Common myeloid progenitor, CD34-positive (primary cell): ENCODE results near the gene MAG.

Experiments
- CTCF ChIA-PET: fragments of 350-600 bp; sonication (Branson Sonifier 250); formaldehyde crosslinking; loops from one replicate; lab custom pipeline; 2021; ENCODE audit warnings: antibody characterized with exemption; lab: Charles Lee
- POLR2A ChIA-PET: fragments of 350-600 bp; sonication (Branson Sonifier 250); formaldehyde crosslinking; loops from one replicate; lab custom pipeline; 2021; ENCODE audit warnings: antibody characterized with exemption; lab: Charles Lee
- DNase-seq, 3 donors: peaks; one replicate each; pipeline versions ENCODE4 v3.0.0 to v3.0.0-alpha.2; 2013
- H3K27ac ChIP-seq, 2 experiments: 1 replicate in 1 of 2; 2 replicates in 1 of 2; pipeline ENCODE4 v1.7.0; 2013; ENCODE audit warnings: inconsistent platforms in 2 of 2, low read length in 2 of 2, mild to moderate bottlenecking in 2 of 2, low read depth in 1 of 2, moderate library complexity in 1 of 2; ENCODE audit not compliant: severe bottlenecking in 2 of 2, insufficient read depth in 1 of 2, poor library complexity in 1 of 2
- H3K27me3 ChIP-seq, 5 experiments: replicated peaks in 2 of 5; 1 replicate in 3 of 5; 2 replicates in 2 of 5; pipeline versions ENCODE4 v1.6.1 to v1.7.0; 2013; ENCODE audit warnings: low read length in 4 of 5, mild to moderate bottlenecking in 2 of 5, moderate library complexity in 2 of 5, inconsistent platforms in 1 of 5; ENCODE audit not compliant: insufficient read depth in 5 of 5, control insufficient read depth in 4 of 5
- H3K36me3 ChIP-seq, 4 experiments: 1 replicate in 2 of 4; 2 replicates in 2 of 4; pipeline versions ENCODE4 v1.6.1 to v1.7.0; 2013; ENCODE audit warnings: low read length in 3 of 4, control low read depth in 1 of 4, mild to moderate bottlenecking in 1 of 4; ENCODE audit not compliant: control insufficient read depth in 4 of 4, insufficient read depth in 4 of 4
- H3K4me1 ChIP-seq, 4 experiments: 1 replicate in 3 of 4; 2 replicates in 1 of 4; pipeline versions ENCODE4 v1.6.1 to v1.7.1; 2013; ENCODE audit warnings: low read length in 3 of 4, mild to moderate bottlenecking in 3 of 4, control low read depth in 1 of 4, inconsistent platforms in 1 of 4, moderate library complexity in 1 of 4; ENCODE audit not compliant: control insufficient read depth in 4 of 4, insufficient read depth in 4 of 4; ENCODE audit errors: control extremely low read depth in 1 of 4
- H3K4me3 ChIP-seq, 7 experiments: 1 replicate in 4 of 7; 2 replicates in 3 of 7; pipeline versions ENCODE4 v1.5.1 to v1.7.0; 2013; ENCODE audit warnings: mild to moderate bottlenecking in 7 of 7, low read length in 6 of 7, moderate library complexity in 6 of 7, inconsistent platforms in 2 of 7, low read depth in 2 of 7, control low read depth in 1 of 7; ENCODE audit not compliant: insufficient read depth in 4 of 7, control insufficient read depth in 1 of 7; ENCODE audit errors: extremely low read depth in 1 of 7
- H3K9me3 ChIP-seq, 5 experiments: 1 replicate in 4 of 5; 2 replicates in 1 of 5; pipeline versions ENCODE4 v1.6.1 to v1.7.1; 2013; ENCODE audit warnings: low read length in 4 of 5, mild to moderate bottlenecking in 2 of 5, inconsistent platforms in 1 of 5, low read depth in 1 of 5, moderate library complexity in 1 of 5; ENCODE audit not compliant: control insufficient read depth in 4 of 5, insufficient read depth in 2 of 5; ENCODE audit errors: control extremely low read depth in 1 of 5
- WGBS: methylation state at CpG from one replicate; pipeline ENCODE4 v1.1.5; 2013; ENCODE audit not compliant: insufficient coverage; 5-methylcytosine and 5-hydroxymethylcytosine counted together

Gene MAG

DNA sequence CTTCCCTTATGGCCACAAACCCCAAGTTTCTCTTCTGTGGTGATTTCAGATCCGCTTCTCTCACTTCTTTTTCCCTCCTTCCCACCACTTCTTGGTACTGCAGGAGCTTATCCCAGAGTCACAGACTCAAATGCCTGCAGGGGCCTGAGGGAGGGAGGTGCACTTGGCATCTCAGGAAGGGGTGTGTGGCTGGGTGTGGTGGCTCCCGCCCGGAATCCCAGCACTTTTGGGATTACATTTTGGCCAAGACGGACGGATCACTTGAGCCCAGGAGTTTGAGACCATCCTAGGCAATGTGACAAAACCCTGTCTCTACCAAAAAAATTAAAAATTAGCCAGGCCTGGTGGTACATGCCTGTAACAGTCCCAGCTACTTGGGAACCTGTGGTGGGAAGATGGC lies 17.6 kb upstream of the MAG start:
- no peak overlapping the region for H3K4me3 ChIP-seq
- no peak for DNase-seq
- POLR2A ChIA-PET = no interaction called here
- H3K9me3 ChIP-seq = no peaks in the 10 kb centered on the region
- no peaks in the 10 kb centered on the region for H3K27me3 ChIP-seq
- CTCF ChIA-PET = interaction anchor here (0.9 to 3.5 kb wide), 6 partner anchors 8 to 37 kb away, joined by 3 to 14 read pairs (median 4); partner anchors contain the start of gene HAMP
- peak overlapping the region in 1 of 2 experiments; percentile 30 for H3K27ac ChIP-seq
- peaks cover 11 to 82% (median 59%) of the 10 kb centered on the region in 4 experiments for H3K36me3 ChIP-seq
- peaks cover 0 to 36% (median 30%) of the 10 kb centered on the region in 4 experiments for H3K4me1 ChIP-seq
- 90% methylated on average over 2 of the region's 5 CpGs for WGBS

DNA sequence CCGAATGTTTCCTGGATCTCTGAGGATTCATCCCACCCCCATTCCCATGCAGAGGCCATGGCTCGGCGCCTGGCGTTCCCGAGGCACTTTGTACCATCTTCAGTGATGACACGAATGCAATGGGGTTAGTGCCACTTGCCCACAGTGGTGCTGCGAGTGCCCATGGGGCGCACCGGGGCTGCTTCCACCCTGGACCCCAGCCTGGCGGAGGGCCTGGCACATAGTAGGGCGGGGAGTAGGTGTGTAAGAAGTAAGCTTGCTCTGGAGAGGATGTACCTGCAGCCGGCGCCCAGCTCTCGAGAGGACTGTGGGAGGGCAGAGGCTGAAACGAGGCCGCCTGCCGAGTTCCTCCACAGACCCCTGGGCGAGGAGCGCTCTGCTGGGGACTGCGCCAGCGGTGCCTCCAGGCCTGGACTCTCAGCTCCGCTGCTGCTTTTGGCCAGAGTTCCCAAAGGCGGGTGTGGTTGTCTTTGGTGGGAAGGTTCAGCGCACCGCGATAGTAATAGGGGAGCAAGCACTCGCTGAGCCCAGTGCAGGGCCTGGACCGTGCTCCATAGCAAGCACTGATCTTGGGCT lies 15.2 kb upstream of the MAG start:
- no peak overlapping the region for H3K4me3 ChIP-seq
- DNase-seq = no peak
- peaks cover 10 to 66% (median 51%) of the 10 kb centered on the region in 4 experiments for H3K36me3 ChIP-seq
- CTCF ChIA-PET = interaction anchor here (1.7 kb wide), 1 partner anchor 12 kb away, joined by 5 read pairs; no protein-coding TSS in a partner anchor
- 96% methylated on average over 23 of the region's 28 CpGs for WGBS
- no peaks in the 10 kb centered on the region for H3K9me3 ChIP-seq
- H3K27ac ChIP-seq = no peak overlapping the region
- POLR2A ChIA-PET = no interaction called here
- H3K27me3 ChIP-seq = no peaks in the 10 kb centered on the region
- peaks cover 0 to 21% (median 19%) of the 10 kb centered on the region in 4 experiments for H3K4me1 ChIP-seq

DNA sequence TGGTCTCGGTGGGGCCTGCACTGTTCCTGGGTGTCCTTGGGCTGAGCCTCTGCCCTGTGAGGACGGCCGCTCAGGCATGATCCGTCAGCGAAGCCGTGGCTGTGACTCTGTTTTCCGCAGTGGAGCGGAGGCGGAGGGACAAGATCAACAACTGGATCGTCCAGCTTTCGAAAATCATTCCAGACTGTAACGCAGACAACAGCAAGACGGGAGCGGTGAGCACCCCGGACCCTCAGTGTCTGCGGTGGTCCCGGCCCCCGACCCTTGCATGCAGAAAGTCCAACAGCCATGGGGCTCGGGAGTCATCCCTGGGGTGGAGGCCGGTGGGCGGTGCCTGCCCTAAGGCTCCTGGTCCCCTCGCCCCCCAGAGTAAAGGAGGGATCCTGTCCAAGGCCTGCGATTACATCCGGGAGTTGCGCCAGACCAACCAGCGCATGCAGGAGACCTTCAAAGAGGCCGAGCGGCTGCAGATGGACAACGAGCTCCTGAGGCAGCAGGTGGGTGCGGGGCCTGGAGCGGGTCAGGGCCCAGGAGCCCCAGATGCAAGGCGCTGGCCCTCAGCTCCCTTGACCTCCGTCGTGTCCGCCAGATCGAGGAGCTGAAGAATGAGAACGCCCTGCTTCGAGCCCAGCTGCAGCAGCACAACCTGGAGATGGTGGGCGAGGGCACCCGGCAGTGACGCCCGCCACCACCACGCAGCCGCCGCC lies 13.2 kb upstream of the MAG start:
- Histone ChIP-seq H3K27me3 (no peaks in the 10 kb centered on the region), H3K4me1 (peaks cover 0 to 15% (median 13%) of the 10 kb centered on the region in 4 experiments), H3K9me3 (no peaks in the 10 kb centered on the region), H3K36me3 (peaks cover 9 to 58% (median 42%) of the 10 kb centered on the region in 4 experiments), H3K4me3 (no peak overlapping the region), H3K27ac (no peak overlapping the region)
- WGBS = 96% methylated on average over 45 of the region's 45 CpGs
- no peak for DNase-seq
- ChIA-PET POLR2A (no interaction called here), CTCF (interaction anchor here (1.4 to 1.7 kb wide), 3 partner anchors 14 to 216 kb away, joined by 3 to 5 read pairs (median 3); no protein-coding TSS in a partner anchor)

DNA sequence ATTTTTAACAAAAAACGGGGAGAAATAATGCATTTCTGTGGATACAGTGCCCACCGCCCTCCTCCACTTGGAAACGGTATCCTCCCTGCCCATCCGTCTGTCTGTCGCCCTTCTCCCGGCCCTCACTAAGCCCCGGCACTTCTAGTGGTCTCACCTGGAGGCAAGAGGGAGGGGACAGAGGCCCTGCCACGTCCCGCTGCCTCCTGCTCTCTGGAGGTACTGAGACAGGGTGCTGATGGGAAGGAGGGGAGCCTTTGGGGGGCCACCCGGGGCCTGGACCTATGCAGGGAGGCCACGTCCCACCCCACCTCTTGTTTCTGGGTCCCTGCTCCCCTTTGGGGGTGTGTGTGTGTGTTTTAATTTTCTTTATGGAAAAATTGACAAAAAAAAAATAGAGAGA lies 12.6 kb upstream of the MAG start:
- Histone ChIP-seq H3K4me3 (no peak overlapping the region), H3K36me3 (peaks cover 5 to 52% (median 36%) of the 10 kb centered on the region in 4 experiments), H3K9me3 (no peaks in the 10 kb centered on the region), H3K4me1 (peaks cover 0 to 15% (median 12%) of the 10 kb centered on the region in 4 experiments), H3K27ac (no peak overlapping the region), H3K27me3 (no peaks in the 10 kb centered on the region)
- 80% methylated on average over 4 of the region's 11 CpGs for WGBS
- ChIA-PET CTCF (interaction anchor here (0.7 to 2.3 kb wide), 4 partner anchors 9 to 216 kb away, joined by 3 to 5 read pairs (median 3); no protein-coding TSS in a partner anchor), POLR2A (no interaction called here)
- DNase-seq = no peak

DNA sequence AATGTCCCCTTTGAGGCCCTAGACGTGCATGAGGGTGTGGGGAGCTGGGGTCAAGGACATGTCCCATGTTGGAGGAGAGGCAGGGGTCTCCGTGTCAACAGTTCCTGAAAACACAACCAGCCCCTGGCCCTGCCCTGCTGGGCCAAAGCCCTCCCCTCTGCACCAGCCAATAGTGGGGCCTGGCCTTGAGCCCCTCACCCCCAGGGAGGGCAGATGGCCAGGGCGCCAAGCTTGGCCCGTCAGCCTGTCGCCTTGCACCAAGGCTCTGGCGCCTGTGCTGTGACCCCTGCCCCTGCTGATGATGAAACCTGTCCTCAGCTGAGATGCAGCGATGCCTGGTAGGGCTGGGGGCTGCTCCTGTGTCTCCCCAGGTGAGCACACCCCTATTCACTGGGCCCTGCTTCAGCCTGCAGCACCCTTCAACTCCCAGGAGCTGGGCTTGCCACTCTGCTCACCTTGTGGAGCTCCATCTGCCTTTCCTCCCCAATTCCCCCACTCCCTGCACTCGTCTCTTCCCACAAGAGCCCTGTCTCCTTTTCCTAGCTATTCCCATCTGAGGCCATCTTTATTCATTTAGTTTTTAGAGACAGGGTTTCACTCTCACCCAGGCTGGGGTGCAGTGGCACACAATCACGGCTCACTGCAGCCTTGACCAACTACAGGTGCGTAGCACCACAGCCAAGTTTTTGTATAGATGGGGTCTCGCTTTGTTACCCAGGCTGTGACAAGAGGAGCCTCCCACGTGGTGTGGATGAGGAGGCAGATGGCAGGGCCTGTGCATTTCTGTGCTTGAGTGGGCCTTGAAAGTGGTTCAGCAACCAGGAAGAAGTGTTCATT lies 11.8 kb upstream of the MAG start:
- 94% methylated on average over 12 of the region's 12 CpGs for WGBS
- CTCF ChIA-PET = interaction anchor here (0.6 to 2.3 kb wide), 5 partner anchors 10 to 215 kb away, joined by 3 to 5 read pairs (median 3); no protein-coding TSS in a partner anchor
- POLR2A ChIA-PET = interaction anchor here (1.5 kb wide), 1 partner anchor 8 kb away, joined by 6 read pairs; no protein-coding TSS in a partner anchor
- no peaks in the 10 kb centered on the region for H3K9me3 ChIP-seq
- no peak overlapping the region for H3K27ac ChIP-seq
- DNase-seq = no peak
- no peaks in the 10 kb centered on the region for H3K27me3 ChIP-seq
- peaks cover 0 to 18% (median 16%) of the 10 kb centered on the region in 4 experiments for H3K4me1 ChIP-seq
- no peak overlapping the region for H3K4me3 ChIP-seq
- H3K36me3 ChIP-seq = peaks cover 5 to 46% (median 31%) of the 10 kb centered on the region in 4 experiments

DNA sequence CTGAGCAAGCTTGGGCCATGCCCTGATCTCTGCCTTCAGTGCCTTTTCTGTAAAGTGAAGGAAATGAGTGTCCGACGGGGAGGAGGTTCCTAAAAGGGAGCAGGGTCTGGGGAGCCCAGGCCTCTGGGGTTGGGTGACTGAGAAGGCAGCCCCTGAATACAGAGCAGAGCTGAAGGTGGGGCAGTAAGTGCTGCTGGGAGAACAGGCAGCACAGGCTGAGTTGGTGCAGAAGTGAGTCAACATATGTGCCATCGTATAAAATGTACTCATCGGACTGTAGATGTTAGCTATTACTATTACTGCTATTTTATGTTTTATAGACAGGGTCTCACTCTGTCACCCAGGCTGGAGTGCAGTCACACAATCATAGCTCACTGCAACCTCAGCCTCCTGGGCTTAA lies 10.7 kb upstream of the MAG start:
- DNase-seq = no peak
- ChIA-PET POLR2A (interaction anchor here (0.6 to 1.5 kb wide), 4 partner anchors 9 to 120 kb away, joined by 3 to 6 read pairs (median 4); no protein-coding TSS in a partner anchor), CTCF (interaction anchor here (1.3 to 2.3 kb wide), 2 partner anchors 7 to 14 kb away, joined by 4 to 5 read pairs; no protein-coding TSS in a partner anchor)
- peaks cover 3 to 36% (median 21%) of the 10 kb centered on the region in 4 experiments for H3K36me3 ChIP-seq
- no peaks in the 10 kb centered on the region for H3K27me3 ChIP-seq
- H3K4me3 ChIP-seq = no peak overlapping the region
- H3K27ac ChIP-seq = no peak overlapping the region
- WGBS = 85% methylated on average over 2 of the region's 4 CpGs
- no peaks in the 10 kb centered on the region for H3K9me3 ChIP-seq
- peaks cover 0 to 19% (median 16%) of the 10 kb centered on the region in 4 experiments for H3K4me1 ChIP-seq
